Naive B cell (primary cell): ENCODE measurements around the gene CYFIP2. TPM values are rescaled to one million over a fixed set of nuclear protein-coding genes. Genes with fewer than 3 reads are reported as not detected.

Experiments
- ATAC-seq, 2 donors: fragments of 150-1000 bp; cut with Tn5 transposase; 2 replicates each; pipeline ENCODE4 v1.10.0; 2021; ENCODE audit warnings: low read depth in 2 of 2, mild to moderate bottlenecking in 2 of 2, moderate library complexity in 2 of 2
- DNase-seq: peaks from one replicate; pipeline ENCODE4 v3.0.0; 2022
- H3K27ac Mint-ChIP-seq, 6 donors: one replicate each; pipeline ENCODE4 v1.8.0; 2020 to 2022; ENCODE audit warnings: mild to moderate bottlenecking in 6 of 6, mixed read lengths in 6 of 6, moderate library complexity in 5 of 6, inconsistent platforms in 2 of 6
- H3K27me3 Mint-ChIP-seq, 3 donors: one replicate each; pipeline ENCODE4 v1.8.0; 2021 to 2022; ENCODE audit warnings: mixed read lengths in 3 of 3, mild to moderate bottlenecking in 1 of 3
- H3K36me3 Mint-ChIP-seq, 2 donors: one replicate each; pipeline ENCODE4 v1.8.0; 2020 to 2022; ENCODE audit warnings: mixed read lengths in 2 of 2, inconsistent platforms in 1 of 2, mild to moderate bottlenecking in 1 of 2
- H3K4me1 Mint-ChIP-seq, 3 donors: one replicate each; pipeline ENCODE4 v1.8.0; 2020 to 2022; ENCODE audit warnings: mixed read lengths in 3 of 3, inconsistent platforms in 1 of 3, mild to moderate bottlenecking in 1 of 3, moderate library complexity in 1 of 3
- H3K4me3 Mint-ChIP-seq, 8 donors: one replicate each; pipeline ENCODE4 v1.8.0; 2020 to 2022; ENCODE audit warnings: mild to moderate bottlenecking in 8 of 8, mixed read lengths in 8 of 8, moderate library complexity in 8 of 8, inconsistent platforms in 2 of 8
- H3K9me3 Mint-ChIP-seq, 7 donors: one replicate each; pipeline ENCODE4 v1.8.0; 2020 to 2022; ENCODE audit warnings: mixed read lengths in 7 of 7, mild to moderate bottlenecking in 5 of 7, inconsistent platforms in 2 of 7, moderate library complexity in 1 of 7
- polyA plus RNA-seq, 6 donors: library from polyadenylated mRNA; unstranded; fragments of 300-500 nt; fragmentation: Illumina TruSeq; gene quantifications; one replicate each; pipeline ENCODE4 v1.2.3, GENCODE V29; 2021; ENCODE audit warnings: low read depth in 6 of 6

The CYFIP2 gene
- polyA plus RNA-seq, 6 donors from 2014 or later, result 306 to 461 (median 348) TPM

DNA sequence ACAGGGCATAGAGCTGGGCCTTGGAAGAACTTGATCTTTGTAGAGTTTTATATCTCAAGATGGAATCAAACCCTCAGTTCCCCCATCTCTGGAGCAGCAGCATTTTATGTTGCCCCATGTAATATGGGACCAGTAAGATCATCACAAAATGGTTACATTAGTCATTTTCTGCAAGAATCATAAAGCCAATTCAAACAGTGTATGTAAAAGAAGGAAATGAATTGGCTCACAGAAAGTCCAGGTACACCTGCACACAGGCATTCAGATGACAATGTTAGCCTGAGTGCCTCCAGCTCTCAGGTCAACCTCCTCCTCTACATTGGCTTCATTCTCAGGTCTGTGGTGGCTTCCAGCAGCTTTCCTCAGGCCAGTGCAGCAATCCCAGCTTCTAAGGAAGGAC lies 35.1 kb downstream of the CYFIP2 start:
- Mint-ChIP-seq H3K4me3 (no peak overlapping the region), H3K4me1 (peaks cover 9 to 11% (median 10%) of the 10 kb centered on the region in 3 donors), H3K27ac (peak overlapping the region; percentile 20 to 83 (median 53)), H3K36me3 (peaks cover 21 to 54% of the 10 kb centered on the region in 2 donors), H3K9me3 (no peaks in the 10 kb centered on the region), H3K27me3 (no peaks in the 10 kb centered on the region)
- ATAC-seq (no peak), DNase-seq (no peak)

DNA sequence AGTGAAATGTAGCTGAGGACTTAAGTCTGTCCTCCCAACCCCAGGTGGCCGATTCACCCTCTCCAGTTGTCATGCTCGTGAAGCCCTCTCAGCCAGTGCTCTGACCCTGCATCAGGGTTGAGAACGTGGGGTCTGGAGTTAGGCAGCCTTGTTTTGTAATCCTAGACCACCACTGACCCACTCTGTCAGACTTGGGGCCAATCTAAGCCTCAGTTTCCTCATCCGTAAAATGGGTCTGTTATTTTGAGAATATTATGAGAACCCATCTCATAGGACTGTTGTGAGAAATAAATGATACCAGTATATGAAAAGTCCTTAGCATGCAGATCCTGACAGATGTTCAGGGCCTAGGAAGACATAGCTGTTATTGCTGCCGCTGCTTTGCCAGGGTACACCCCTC lies 37.1 kb downstream of the CYFIP2 start:
- Mint-ChIP-seq H3K9me3 (no peaks in the 10 kb centered on the region), H3K4me3 (no peak overlapping the region), H3K36me3 (peaks cover 15 to 48% of the 10 kb centered on the region in 2 donors), H3K4me1 (peaks cover 21 to 30% (median 21%) of the 10 kb centered on the region in 3 donors), H3K27me3 (no peaks in the 10 kb centered on the region), H3K27ac (peak overlapping the region in 3 of 6 donors; percentile 41 to 93 (median 41))
- no peak for DNase-seq
- no peak for ATAC-seq

GRCh38 chr5:157303667-157304327 lies 37.9 kb downstream of the CYFIP2 start:
- peaks cover 15 to 41% of the 10 kb centered on the region in 2 donors for H3K36me3 Mint-ChIP-seq
- peaks cover 17 to 35% (median 21%) of the 10 kb centered on the region in 3 donors for H3K4me1 Mint-ChIP-seq
- ATAC-seq, result no peak
- H3K27ac Mint-ChIP-seq, result peak overlapping the region in 4 of 6 donors; percentile 69 to 87 (median 82)
- H3K9me3 Mint-ChIP-seq, result no peaks in the 10 kb centered on the region
- H3K27me3 Mint-ChIP-seq, result no peaks in the 10 kb centered on the region
- no peak for DNase-seq
- H3K4me3 Mint-ChIP-seq, result no peak overlapping the region

- H3K36me3 Mint-ChIP-seq, result peaks cover 10 to 26% of the 10 kb centered on the region in 2 donors
Measured at GRCh38 chr5:157306081-157306480, 40.2 kb downstream of the CYFIP2 start.

DNA sequence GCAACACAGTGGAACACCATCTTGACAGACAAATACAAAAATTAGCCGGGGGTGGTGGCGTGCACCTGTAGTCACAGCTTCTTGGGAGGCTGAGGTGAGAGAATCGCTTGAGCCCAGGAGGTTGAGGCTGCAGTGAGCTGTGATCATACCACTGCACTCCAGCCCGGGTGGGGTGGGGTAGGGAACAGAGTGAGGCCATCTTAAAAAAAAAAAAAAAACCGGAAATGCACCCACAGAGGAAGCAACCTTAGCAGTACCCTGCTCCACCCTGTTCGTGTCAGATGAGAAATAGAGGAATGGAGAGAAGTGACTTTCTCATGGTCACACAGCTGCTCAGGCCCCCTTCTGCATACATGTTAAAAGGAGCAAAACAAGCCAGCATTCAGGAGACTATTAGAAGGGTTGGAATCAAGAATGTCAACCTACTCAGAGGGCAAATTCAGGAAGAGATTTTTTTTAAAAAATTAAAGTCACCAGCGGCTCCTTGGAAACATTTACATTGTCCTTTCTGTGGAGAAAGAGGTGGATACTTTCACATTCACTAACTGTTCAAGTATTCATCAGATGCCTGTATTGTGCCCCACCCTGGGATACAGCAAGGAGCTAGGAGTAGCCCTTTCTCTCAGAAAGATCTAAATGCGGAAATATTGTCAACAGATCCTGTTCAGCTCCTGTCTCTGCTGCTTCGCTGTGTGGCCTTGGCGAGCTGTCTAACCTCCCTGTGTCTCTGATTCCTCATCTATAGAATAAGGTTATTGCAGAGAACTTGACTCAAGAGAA lies 41.0 kb downstream of the CYFIP2 start:
- H3K36me3 Mint-ChIP-seq, result peaks cover 10 to 26% of the 10 kb centered on the region in 2 donors
- H3K9me3 Mint-ChIP-seq, result no peaks in the 10 kb centered on the region
- peaks cover 17 to 31% (median 23%) of the 10 kb centered on the region in 3 donors for H3K4me1 Mint-ChIP-seq
- peak overlapping the region in 6 of 8 donors; percentile 25 to 77 (median 64) for H3K4me3 Mint-ChIP-seq
- no peaks in the 10 kb centered on the region for H3K27me3 Mint-ChIP-seq
- ATAC-seq, result peak; percentile 90
- DNase-seq, result peak; percentile 39
- peak overlapping the region; percentile 76 to 97 (median 92) for H3K27ac Mint-ChIP-seq

More at GRCh38 chr5:157306081-157306480, 40.2 kb downstream of the CYFIP2 start:
- DNase-seq (no peak), ATAC-seq (no peak)
- no peak overlapping the region for H3K4me3 Mint-ChIP-seq
- no peaks in the 10 kb centered on the region for H3K9me3 Mint-ChIP-seq
- peaks cover 17 to 30% (median 20%) of the 10 kb centered on the region in 3 donors for H3K4me1 Mint-ChIP-seq
- peak overlapping the region in 5 of 6 donors; percentile 54 to 95 (median 90) for H3K27ac Mint-ChIP-seq
- no peaks in the 10 kb centered on the region for H3K27me3 Mint-ChIP-seq

GRCh38 chr5:157308836-157309465 lies 43.0 kb downstream of the CYFIP2 start:
- peaks cover 10 to 19% of the 10 kb centered on the region in 2 donors for H3K36me3 Mint-ChIP-seq
- ATAC-seq (no peak), DNase-seq (no peak)
- no peaks in the 10 kb centered on the region for H3K27me3 Mint-ChIP-seq
- H3K27ac Mint-ChIP-seq, result peak overlapping the region; percentile 11 to 87 (median 70)
- H3K9me3 Mint-ChIP-seq, result no peaks in the 10 kb centered on the region
- peaks cover 21 to 36% (median 23%) of the 10 kb centered on the region in 3 donors for H3K4me1 Mint-ChIP-seq
- H3K4me3 Mint-ChIP-seq, result no peak overlapping the region

- H3K4me1 Mint-ChIP-seq, result peaks cover 20 to 36% (median 23%) of the 10 kb centered on the region in 3 donors
- H3K27me3 Mint-ChIP-seq, result no peaks in the 10 kb centered on the region
- DNase-seq (no peak), ATAC-seq (no peak)
- no peak overlapping the region for H3K4me3 Mint-ChIP-seq
- no peaks in the 10 kb centered on the region for H3K9me3 Mint-ChIP-seq
- peak overlapping the region in 2 of 6 donors; percentile 11 to 85 for H3K27ac Mint-ChIP-seq
- peaks cover 4 to 25% of the 10 kb centered on the region in 2 donors for H3K36me3 Mint-ChIP-seq
Measured at GRCh38 chr5:157309796-157310195, 43.9 kb downstream of the CYFIP2 start.

- Mint-ChIP-seq H3K27ac (peak overlapping the region in 3 of 6 donors; percentile 24 to 90 (median 85)), H3K36me3 (peaks cover 0 to 9% of the 10 kb centered on the region in 2 donors), H3K9me3 (no peaks in the 10 kb centered on the region), H3K4me3 (no peak overlapping the region), H3K4me1 (peaks cover 10 to 26% (median 15%) of the 10 kb centered on the region in 3 donors), H3K27me3 (no peaks in the 10 kb centered on the region)
- DNase-seq (no peak), ATAC-seq (no peak)
Measured at GRCh38 chr5:157311595-157311994, 45.7 kb downstream of the CYFIP2 start.

GRCh38 chr5:157312492-157312891 lies 46.6 kb downstream of the CYFIP2 start:
- DNase-seq (peak; percentile 50), ATAC-seq (peak; percentile 94 to 97)
- Mint-ChIP-seq H3K9me3 (no peaks in the 10 kb centered on the region), H3K4me1 (peaks cover 4 to 17% (median 8%) of the 10 kb centered on the region in 3 donors), H3K27ac (peak overlapping the region in 4 of 6 donors; percentile 21 to 93 (median 86)), H3K36me3 (peaks cover 3 to 17% of the 10 kb centered on the region in 2 donors), H3K27me3 (no peaks in the 10 kb centered on the region), H3K4me3 (peak overlapping the region in 1 of 8 donors; percentile 63)

GRCh38 chr5:157322581-157322980 lies 56.7 kb downstream of the CYFIP2 start:
- DNase-seq (no peak), ATAC-seq (no peak)
- peak overlapping the region in 3 of 6 donors; percentile 15 to 86 (median 60) for H3K27ac Mint-ChIP-seq
- peaks cover 23 to 40% of the 10 kb centered on the region in 2 donors for H3K36me3 Mint-ChIP-seq
- H3K4me1 Mint-ChIP-seq, result peaks cover 0 to 8% (median 0%) of the 10 kb centered on the region in 3 donors
- H3K27me3 Mint-ChIP-seq, result no peaks in the 10 kb centered on the region
- H3K9me3 Mint-ChIP-seq, result no peaks in the 10 kb centered on the region
- H3K4me3 Mint-ChIP-seq, result no peak overlapping the region

DNA sequence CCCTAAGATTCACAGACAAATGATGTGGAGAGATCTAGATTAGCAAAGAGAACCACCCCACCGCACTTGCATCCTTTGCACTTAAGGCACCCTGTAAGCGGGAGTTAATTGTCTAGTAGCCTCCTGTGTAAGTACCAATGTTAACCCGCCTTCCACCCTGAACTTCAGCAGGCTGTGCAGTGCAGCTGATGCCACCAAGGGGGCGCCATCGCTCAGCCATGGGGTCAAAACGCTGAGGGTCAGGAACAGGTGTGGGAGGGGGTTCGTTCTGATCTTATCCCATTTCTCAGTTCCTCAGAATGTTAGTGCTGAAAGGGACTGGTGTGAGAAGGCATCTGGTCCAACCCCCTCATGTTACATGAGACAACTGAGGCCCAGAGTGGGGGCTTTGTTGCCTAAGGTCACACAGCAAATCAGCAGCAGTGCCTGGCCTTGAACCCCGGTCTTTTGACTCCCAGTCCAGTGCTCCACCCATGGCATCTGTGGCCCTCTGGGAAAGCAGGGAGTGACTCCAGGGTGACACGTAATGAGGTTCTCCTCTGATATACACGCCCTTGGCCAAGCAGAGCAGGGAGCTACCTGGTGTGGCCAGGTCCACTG lies 57.3 kb downstream of the CYFIP2 start:
- Mint-ChIP-seq H3K4me1 (peaks cover 3 to 11% (median 4%) of the 10 kb centered on the region in 3 donors), H3K27ac (no peak overlapping the region), H3K9me3 (no peaks in the 10 kb centered on the region), H3K4me3 (peak overlapping the region in 1 of 8 donors; percentile 1), H3K36me3 (peaks cover 19 to 34% of the 10 kb centered on the region in 2 donors), H3K27me3 (no peaks in the 10 kb centered on the region)
- DNase-seq, result no peak
- no peak for ATAC-seq

GRCh38 chr5:157324237-157324636 lies 58.3 kb downstream of the CYFIP2 start:
- peaks cover 7 to 15% (median 10%) of the 10 kb centered on the region in 3 donors for H3K4me1 Mint-ChIP-seq
- H3K27ac Mint-ChIP-seq, result peak overlapping the region in 1 of 6 donors; percentile 28
- no peak for DNase-seq
- H3K36me3 Mint-ChIP-seq, result peaks cover 19 to 26% of the 10 kb centered on the region in 2 donors
- no peak for ATAC-seq
- H3K9me3 Mint-ChIP-seq, result no peaks in the 10 kb centered on the region
- no peak overlapping the region for H3K4me3 Mint-ChIP-seq
- H3K27me3 Mint-ChIP-seq, result no peaks in the 10 kb centered on the region
